ENCODE measurements around the gene DCPS. TPM values are rescaled to one million over a fixed set of nuclear protein-coding genes. Genes with fewer than 3 reads are reported as not detected.

Gene DCPS
- total RNA-seq, 1 donor from 2014 or later: 40.4 TPM

DNA sequence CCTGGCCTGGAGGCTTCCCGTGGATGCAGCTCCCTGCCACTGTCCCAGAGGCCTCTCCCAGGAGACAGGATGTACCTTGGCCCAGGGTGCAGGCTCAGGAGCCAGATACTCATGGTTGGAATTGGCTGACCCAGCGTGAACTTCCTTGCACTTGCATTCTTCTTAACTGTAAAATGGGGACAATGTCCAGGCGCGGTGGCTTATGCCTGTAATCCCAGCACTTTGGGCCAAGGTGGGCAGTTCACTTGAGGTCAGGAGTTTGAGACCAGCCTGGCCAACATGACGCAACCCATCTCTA is 31.6 kb downstream of the DCPS start:
- H3K27ac Mint-ChIP-seq: no peak overlapping the region
- H3K27me3 Mint-ChIP-seq (ENCODE audit: insufficient read depth): no peaks in the 10 kb centered on the region
- intact Hi-C loops (cut with micrococcal nuclease): no loop called here
- peaks cover 25% of the 10 kb centered on the region for H3K36me3 Mint-ChIP-seq (ENCODE audit: low read depth)
- no peak overlapping the region for H3K4me3 Mint-ChIP-seq
- no peak for DNase-seq (ENCODE audit: low spot score)
- no peaks in the 10 kb centered on the region for H3K9me3 Mint-ChIP-seq
- H3K4me1 Mint-ChIP-seq (ENCODE audit: low read depth): peaks cover 13% of the 10 kb centered on the region

DNA sequence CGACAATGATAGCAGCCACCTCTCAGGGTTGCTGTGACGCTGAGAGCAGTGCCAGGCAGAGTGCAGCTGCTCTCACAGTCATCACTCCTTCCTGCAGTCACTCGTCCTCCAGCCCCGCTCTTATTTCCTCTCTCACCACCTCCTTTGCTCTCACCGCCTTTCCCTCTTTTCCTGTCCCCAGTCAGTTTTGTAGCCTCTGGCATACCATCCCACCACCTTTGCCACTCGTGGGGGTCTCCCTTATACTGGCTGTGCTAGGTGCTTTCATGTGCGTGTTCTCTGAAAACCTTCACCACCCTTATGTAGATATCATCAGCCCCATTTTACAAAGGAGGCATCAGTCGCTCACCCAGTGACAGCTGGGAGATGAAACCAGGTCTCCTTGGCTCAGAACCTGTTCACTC is 32.3 kb downstream of the DCPS start:
- Mint-ChIP-seq H3K36me3 (ENCODE audit: low read depth) (peaks cover 30% of the 10 kb centered on the region), H3K9me3 (no peaks in the 10 kb centered on the region), H3K4me1 (ENCODE audit: low read depth) (peaks cover 19% of the 10 kb centered on the region), H3K27ac (peak overlapping the region; percentile 21), H3K27me3 (ENCODE audit: insufficient read depth) (no peaks in the 10 kb centered on the region), H3K4me3 (no peak overlapping the region)
- no peak for DNase-seq (ENCODE audit: low spot score)
- intact Hi-C loops (cut with micrococcal nuclease): no loop called here

DNA sequence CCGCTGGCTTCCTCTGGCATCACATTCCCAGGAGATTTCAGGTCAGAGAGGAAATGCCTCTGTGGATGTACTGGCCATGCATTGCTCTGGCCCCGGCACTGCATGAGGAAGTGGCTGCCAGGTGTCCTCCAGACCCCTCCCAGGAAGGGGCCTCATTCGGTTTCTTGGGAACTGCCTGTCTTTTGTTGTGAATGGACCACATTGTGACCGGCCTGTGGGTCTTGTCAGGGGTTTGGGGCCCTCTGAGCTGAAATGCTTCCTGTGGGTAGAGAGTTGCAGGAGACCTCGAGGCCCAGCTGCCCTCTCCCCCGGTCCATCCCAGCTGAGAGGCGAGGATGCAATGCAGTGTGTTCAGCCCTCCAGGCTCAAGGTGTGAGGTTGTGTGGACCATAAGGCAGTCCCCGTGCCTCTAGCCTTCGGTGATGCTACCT is 32.8 kb downstream of the DCPS start:
- Mint-ChIP-seq H3K4me1 (ENCODE audit: low read depth) (peaks cover 24% of the 10 kb centered on the region), H3K27ac (peak overlapping the region; percentile 21), H3K9me3 (no peaks in the 10 kb centered on the region), H3K4me3 (no peak overlapping the region), H3K27me3 (ENCODE audit: insufficient read depth) (no peaks in the 10 kb centered on the region), H3K36me3 (ENCODE audit: low read depth) (peaks cover 32% of the 10 kb centered on the region)
- DNase-seq (ENCODE audit: low spot score): no peak
- intact Hi-C loops (cut with micrococcal nuclease): no loop called here

DNA sequence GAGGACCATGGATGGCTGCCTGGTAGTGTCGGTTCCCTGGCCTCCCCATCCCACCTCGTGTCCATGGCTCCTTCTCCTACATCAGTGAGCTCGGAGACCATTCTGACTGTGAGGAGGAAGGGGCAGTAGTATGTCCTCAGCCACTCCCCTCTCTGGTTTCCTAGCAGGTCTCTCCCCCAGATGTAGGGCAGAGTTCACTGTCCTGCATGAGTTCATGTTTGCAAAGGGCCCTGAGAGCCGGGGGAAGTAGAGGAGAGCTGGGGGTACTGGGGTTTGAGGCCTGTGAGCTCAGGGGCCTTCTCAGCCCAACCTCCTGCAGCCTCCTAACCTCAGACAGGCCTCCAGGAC is 33.2 kb downstream of the DCPS start:
- no peaks in the 10 kb centered on the region for H3K9me3 Mint-ChIP-seq
- peaks cover 28% of the 10 kb centered on the region for H3K4me1 Mint-ChIP-seq (ENCODE audit: low read depth)
- H3K27me3 Mint-ChIP-seq (ENCODE audit: insufficient read depth): no peaks in the 10 kb centered on the region
- H3K4me3 Mint-ChIP-seq: no peak overlapping the region
- no peak overlapping the region for H3K27ac Mint-ChIP-seq
- DNase-seq (ENCODE audit: low spot score): no peak
- peaks cover 32% of the 10 kb centered on the region for H3K36me3 Mint-ChIP-seq (ENCODE audit: low read depth)
- intact Hi-C loops (cut with micrococcal nuclease): no loop called here

DNA sequence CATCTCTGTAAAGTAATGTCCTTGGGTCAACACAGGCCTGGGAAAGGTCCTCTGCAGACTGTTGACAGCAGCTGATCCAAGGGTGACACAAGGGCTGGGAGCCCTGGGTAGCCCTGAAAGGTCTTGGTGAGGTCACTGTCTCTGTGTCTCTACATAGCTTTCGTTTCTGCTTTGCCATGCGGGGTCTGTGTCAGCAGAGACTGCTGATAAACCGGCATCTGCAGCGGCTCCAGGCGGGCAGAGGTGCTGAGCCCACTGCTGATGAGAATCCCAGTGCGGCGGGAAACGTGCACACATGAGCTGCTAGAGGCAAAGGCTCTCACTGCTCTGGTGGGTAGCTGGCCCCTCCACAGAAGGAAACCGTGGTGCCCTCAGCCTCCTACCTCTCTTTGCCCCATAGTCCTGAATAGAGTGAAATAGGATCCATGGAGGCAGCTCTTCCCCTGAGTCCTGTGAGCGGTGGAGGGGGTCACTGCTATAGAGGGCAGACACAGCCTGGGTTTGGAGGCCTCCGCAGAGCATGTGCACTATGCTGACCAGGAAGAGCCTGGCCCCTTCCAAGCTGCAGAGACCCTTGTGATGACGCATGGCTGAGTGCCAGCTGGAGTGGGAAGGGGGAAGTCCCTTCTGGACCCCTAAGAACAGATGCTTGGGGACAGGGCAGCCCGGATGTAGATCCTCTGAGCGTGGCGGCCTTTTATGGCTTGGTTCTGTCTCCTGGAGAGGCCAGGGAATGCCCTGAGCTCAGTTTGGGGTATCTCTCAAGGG is 33.8 kb downstream of the DCPS start:
- H3K27me3 Mint-ChIP-seq (ENCODE audit: insufficient read depth): no peaks in the 10 kb centered on the region
- peaks cover 28% of the 10 kb centered on the region for H3K4me1 Mint-ChIP-seq (ENCODE audit: low read depth)
- no peak overlapping the region for H3K4me3 Mint-ChIP-seq
- H3K27ac Mint-ChIP-seq: no peak overlapping the region
- no peaks in the 10 kb centered on the region for H3K9me3 Mint-ChIP-seq
- DNase-seq (ENCODE audit: low spot score): no peak
- H3K36me3 Mint-ChIP-seq (ENCODE audit: low read depth): peaks cover 29% of the 10 kb centered on the region
- intact Hi-C loops (cut with micrococcal nuclease): no loop called here

DNA sequence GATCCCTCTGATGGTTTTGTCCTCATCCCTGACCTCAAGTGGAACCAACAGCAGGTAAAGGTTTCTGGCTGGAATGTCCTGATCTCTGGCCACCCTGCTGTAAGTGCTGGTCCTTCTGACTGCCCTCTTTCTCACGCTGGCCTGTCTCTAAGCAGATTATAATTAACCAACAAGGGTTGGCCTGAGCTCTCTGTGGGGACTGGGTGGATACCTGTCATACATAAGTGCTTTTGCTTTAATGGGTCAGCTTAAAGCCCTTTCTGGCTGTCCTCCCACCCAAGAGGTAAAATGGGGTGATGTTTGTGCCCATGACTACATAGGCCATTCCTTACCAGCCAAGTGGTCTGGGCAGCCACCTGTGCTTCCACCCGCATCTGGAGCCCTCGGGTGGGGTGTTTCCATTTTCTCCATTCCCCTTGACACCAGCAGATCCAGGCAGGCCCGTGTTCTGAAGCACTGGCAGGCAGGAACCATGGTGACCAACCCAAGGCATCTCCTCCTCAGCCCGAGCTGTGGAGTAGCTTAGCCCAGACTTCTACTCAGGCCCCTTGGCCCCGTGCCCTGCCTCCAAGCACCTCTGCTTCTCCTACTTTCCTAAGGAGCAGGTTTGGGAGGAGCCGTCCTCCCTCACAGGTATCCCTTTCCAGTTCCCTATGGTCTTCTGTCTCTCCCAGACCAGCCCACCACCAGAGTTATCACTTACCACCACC is 34.6 kb downstream of the DCPS start:
- no peak for DNase-seq (ENCODE audit: low spot score)
- Mint-ChIP-seq H3K27me3 (ENCODE audit: insufficient read depth) (no peaks in the 10 kb centered on the region), H3K4me3 (no peak overlapping the region), H3K36me3 (ENCODE audit: low read depth) (peaks cover 26% of the 10 kb centered on the region), H3K9me3 (no peaks in the 10 kb centered on the region), H3K4me1 (ENCODE audit: low read depth) (peaks cover 28% of the 10 kb centered on the region), H3K27ac (no peak overlapping the region)
- intact Hi-C loops (cut with micrococcal nuclease): no loop called here

DNA sequence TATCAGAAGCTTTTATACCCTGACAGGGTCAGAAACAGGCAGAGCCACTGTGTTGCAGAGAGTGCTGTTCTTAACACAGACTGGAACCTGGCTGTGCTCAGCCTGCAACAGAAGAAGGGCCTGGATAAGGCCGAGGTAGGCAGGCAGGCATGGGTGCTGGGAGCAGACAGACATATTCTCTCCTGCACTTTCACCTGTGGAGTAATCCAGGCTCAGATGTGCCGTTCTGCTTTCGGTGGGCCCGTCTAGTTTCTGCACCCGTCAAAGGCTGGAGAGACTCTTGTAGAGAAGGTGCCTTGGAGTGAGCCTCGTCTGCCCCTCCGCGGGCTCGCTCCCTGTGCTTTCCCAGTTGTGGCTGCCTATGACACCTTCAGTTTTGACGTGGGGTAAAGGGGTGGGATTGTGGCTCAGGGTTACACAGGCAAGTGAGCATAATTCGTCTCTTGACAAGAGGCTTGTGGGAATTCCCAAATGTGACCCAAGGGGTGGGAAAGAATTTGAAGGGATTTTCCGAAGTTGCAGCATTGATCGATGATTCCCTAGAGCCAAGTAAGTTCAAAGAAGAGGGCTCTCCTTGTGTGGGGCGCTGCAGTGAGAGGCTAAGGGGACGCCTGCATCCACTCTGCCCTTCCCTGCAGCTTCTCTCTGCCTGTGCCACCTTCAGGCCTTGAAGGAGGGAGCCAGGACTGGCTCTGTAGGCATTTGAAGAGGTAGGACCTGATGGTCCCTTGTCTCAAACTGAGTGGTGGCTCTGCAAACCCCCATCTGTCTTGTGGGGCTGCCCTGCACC is 35.4 kb downstream of the DCPS start:
- H3K4me1 Mint-ChIP-seq (ENCODE audit: low read depth): peaks cover 28% of the 10 kb centered on the region
- intact Hi-C loops (cut with micrococcal nuclease): no loop called here

DNA sequence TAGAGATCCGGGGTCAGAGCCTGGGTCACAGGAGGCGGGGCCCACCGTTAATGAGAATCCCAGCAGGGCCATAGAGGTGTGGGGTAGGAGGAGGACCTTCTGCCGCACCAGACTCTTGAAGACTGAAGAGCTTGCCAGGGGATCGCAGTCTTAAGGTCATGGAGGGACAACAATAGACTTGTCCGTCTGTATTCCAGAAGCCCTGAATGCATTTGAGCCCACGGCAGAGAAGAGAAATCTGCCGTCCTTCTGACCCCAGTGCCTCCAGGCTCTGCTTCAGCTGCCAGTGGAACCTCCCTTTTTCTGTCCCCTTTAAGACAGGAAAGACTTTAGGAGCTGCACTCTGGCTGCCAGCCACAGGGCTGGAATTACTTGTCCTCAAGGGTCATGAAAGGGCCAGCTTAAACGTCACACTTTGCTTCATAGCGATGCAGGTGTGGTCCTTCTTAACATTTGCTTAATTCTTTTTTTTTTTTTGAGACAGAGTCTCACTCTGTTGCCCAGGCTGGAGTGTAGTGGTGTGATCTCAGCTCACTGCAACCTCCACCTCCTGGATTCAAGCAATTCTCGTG is 36.1 kb downstream of the DCPS start:
- Mint-ChIP-seq H3K27ac (no peak overlapping the region), H3K4me3 (no peak overlapping the region), H3K27me3 (ENCODE audit: insufficient read depth) (no peaks in the 10 kb centered on the region), H3K9me3 (no peaks in the 10 kb centered on the region), H3K4me1 (ENCODE audit: low read depth) (peaks cover 28% of the 10 kb centered on the region), H3K36me3 (ENCODE audit: low read depth) (peaks cover 23% of the 10 kb centered on the region)
- intact Hi-C loops (cut with micrococcal nuclease): no loop called here
- DNase-seq (ENCODE audit: low spot score): no peak

More for the DNA sequence above, 35.4 kb downstream of the DCPS start:
- H3K27ac Mint-ChIP-seq: no peak overlapping the region
- no peaks in the 10 kb centered on the region for H3K27me3 Mint-ChIP-seq (ENCODE audit: insufficient read depth)
- no peak overlapping the region for H3K4me3 Mint-ChIP-seq
- no peaks in the 10 kb centered on the region for H3K9me3 Mint-ChIP-seq
- DNase-seq (ENCODE audit: low spot score): no peak
- peaks cover 27% of the 10 kb centered on the region for H3K36me3 Mint-ChIP-seq (ENCODE audit: low read depth)

DNA sequence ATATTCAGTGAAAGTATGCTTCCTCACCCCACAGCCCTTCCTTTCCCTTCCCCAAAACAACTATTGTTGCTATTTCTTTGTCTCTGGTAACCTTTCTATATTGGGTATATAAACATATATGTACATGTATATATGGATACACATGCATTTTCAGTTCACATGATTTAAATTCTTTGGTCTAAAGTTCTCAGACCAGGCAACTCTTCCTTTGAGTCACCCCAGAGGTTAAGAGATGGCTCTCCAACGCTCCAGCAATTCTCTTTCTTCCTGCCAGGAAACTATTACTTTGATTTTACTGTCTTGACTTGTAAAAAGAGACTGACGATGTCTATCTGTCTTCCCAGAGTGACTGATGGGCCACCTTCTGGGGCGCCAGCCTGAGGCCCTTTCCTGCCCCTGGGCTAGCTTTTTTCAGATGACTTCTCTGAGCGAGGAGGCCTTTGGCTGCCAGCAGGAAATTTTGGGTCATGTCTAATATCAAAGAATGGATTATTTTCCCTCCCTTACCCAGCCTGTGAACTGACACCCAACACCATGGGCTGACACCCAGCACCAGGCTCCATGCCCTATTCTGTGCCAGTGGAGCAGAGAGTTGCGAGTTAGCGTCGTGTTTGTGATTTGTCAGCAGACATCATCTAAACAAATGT is 37.2 kb downstream of the DCPS start:
- Mint-ChIP-seq H3K27me3 (ENCODE audit: insufficient read depth) (no peaks in the 10 kb centered on the region), H3K36me3 (ENCODE audit: low read depth) (peaks cover 26% of the 10 kb centered on the region), H3K4me1 (ENCODE audit: low read depth) (peaks cover 32% of the 10 kb centered on the region), H3K4me3 (no peak overlapping the region), H3K27ac (peak overlapping the region; percentile 53), H3K9me3 (no peaks in the 10 kb centered on the region)
- intact Hi-C loops (cut with micrococcal nuclease): no loop called here
- no peak for DNase-seq (ENCODE audit: low spot score)

DNA sequence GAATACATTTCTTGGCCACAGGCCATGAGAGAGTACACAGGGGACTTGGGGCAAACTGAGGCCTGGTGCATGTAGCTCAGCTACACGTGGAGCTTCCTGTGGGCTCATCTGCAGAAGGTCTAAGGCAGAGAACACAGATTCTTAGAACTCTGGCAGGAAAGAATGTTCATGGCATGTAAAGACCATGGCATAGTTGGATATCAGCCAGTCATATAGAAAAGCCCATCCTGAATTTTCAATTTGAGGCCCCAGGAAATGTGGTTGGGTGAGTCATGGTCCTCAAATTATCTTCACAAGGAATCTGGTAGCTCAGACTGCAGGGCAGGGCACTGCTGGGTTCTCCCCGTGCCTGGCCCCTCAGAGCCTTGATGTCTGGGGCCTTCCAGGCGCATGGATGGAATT is 37.9 kb downstream of the DCPS start:
- Mint-ChIP-seq H3K27me3 (ENCODE audit: insufficient read depth) (no peaks in the 10 kb centered on the region), H3K4me1 (ENCODE audit: low read depth) (peaks cover 31% of the 10 kb centered on the region), H3K9me3 (no peaks in the 10 kb centered on the region), H3K27ac (no peak overlapping the region), H3K36me3 (ENCODE audit: low read depth) (peaks cover 23% of the 10 kb centered on the region), H3K4me3 (no peak overlapping the region)
- intact Hi-C loops (cut with micrococcal nuclease): no loop called here
- DNase-seq (ENCODE audit: low spot score): no peak

DNA sequence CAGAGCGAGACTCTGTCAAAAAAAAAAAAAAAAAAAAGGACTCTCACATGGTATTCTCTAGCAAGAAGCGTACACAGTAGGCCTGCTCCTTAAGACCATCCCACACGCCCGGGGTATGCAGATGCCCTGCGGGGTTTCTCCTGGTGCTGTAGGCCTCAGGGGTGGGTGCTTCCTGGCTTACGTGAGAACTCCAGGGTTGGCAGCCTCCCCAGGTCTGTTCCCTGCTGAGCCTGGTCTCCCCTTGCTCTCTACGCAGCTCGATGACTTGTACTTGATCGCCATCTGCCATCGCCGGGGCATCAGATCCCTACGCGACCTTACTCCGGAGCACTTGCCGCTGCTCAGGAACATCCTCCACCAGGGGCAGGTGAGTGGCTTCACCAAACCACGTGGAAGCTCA is 39.2 kb downstream of the DCPS start:
- H3K9me3 Mint-ChIP-seq: no peaks in the 10 kb centered on the region

DNA sequence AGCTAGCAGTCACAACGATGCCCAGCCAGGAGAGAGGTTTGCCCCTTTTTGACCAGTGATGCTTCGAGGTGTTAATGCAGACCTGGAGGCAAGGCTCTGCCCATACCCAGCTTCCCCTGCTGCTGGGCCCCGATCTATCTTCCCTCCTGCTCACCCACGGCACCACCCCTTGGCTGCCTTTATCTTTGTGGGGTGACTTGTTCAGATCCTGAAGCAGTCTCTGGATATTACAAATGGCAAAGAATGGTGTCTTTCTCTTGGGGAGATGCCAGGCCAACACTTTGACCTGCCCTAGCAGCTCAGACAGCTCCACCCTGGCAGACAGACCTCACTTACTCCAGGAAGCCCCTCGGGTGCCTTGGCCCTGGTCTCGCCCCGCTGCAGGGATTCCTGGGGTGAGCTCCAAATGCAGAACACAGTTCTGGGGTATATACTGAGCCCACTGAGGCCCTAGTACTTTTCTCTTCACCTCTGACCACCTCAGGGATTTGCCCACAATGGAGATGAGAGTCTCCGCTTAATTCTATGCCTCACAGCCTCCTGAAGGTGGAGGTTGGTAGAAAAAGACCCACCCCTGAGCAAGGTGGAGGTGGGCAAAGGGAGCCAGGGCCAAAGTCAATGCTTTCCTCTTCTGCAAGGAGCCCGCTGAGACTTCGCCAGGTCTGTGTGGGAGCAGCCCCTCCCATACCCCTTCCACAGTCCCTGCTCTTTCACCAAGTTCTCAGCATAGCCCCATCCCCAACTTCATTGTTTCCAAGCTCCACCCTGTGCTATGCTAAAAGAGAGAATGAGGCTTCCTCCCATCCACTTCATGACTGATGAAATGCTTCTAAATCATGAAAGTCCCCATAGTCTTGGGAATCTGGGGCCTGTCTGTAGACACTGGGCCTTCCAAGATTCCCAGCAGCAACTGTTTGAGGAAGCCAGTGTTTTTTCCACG is 40.6 kb downstream of the DCPS start:
- peaks cover 25% of the 10 kb centered on the region for H3K36me3 Mint-ChIP-seq (ENCODE audit: low read depth)
- H3K27me3 Mint-ChIP-seq (ENCODE audit: insufficient read depth): no peaks in the 10 kb centered on the region
- peaks cover 44% of the 10 kb centered on the region for H3K4me1 Mint-ChIP-seq (ENCODE audit: low read depth)
- intact Hi-C loops (cut with micrococcal nuclease): no loop called here
- peak overlapping the region; percentile 66 for H3K27ac Mint-ChIP-seq
- DNase-seq (ENCODE audit: low spot score): no peak
- no peak overlapping the region for H3K4me3 Mint-ChIP-seq
- no peaks in the 10 kb centered on the region for H3K9me3 Mint-ChIP-seq

More for the DNA sequence above, 39.2 kb downstream of the DCPS start:
- no peak overlapping the region for H3K27ac Mint-ChIP-seq
- H3K36me3 Mint-ChIP-seq (ENCODE audit: low read depth): peaks cover 23% of the 10 kb centered on the region
- peaks cover 31% of the 10 kb centered on the region for H3K4me1 Mint-ChIP-seq (ENCODE audit: low read depth)
- no peak for DNase-seq (ENCODE audit: low spot score)
- intact Hi-C loops (cut with micrococcal nuclease): no loop called here
- H3K4me3 Mint-ChIP-seq: no peak overlapping the region
- no peaks in the 10 kb centered on the region for H3K27me3 Mint-ChIP-seq (ENCODE audit: insufficient read depth)

Measured in activated T-helper 1 cell treated with anti-CD3 and anti-CD28 coated beads, Interleukin-12 subunit alpha, Interleukin-12 subunit beta, Interleukin-2, Interleukin-4 antibody, amounts not matched to agents 30 ng/mL and 10 ng/mL and 1 ng/mL, durations not matched to agents 14 hours and 24 hours and 36 hours (primary cell).